Measurements from ENCODE around the gene CSF3R.

The CSF3R gene

DNA sequence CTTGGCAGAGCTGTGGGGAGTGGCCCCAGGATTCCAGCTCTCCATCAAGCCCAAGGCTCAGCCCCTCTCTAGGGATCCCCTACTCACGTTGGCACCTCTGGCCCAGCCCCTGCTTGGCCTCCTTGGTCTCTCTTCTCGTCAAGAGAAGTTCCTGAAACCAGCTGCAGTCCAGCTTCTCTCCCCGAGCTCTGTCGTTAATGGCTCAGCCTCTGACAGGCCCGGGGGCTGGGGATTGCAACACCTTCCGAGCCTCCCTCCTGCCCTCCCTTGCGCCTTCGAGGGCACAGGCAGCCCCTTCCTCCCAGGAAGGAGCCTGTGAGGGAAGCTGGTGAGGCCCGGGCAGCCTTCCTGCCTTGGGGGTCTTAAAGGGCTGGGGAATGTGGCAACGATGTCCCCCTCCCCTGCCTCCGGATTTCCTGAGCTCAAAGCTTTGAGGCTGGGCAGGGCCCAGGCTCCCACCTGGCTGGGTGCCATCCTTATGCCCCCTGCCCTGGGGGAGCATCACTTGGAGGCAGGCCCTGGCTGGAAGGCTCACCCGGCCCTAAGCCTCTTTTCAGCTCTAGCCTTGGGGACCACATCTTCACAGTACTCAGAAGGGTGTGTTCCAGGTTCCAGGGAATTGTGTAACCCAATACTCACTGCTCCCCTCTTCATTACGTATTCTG, at the start of gene CSF3R:
Gene CSF3R, minus strand, starts transcription at position 190 of the 665 bp plus-strand sequence. CDS start 3,417 bp downstream, outside the sequence.
- no peak for DNase-seq

- DNase-seq, result no peak
These were observed 49.1 kb upstream of the CSF3R start for GRCh38 chr1:36531833-36532232.

- DNase-seq, result no peak
These were observed 48.1 kb upstream of the CSF3R start for GRCh38 chr1:36530791-36531190.

- DNase-seq, result no peak
These were observed 47.5 kb upstream of the CSF3R start for GRCh38 chr1:36530261-36530660.

DNA sequence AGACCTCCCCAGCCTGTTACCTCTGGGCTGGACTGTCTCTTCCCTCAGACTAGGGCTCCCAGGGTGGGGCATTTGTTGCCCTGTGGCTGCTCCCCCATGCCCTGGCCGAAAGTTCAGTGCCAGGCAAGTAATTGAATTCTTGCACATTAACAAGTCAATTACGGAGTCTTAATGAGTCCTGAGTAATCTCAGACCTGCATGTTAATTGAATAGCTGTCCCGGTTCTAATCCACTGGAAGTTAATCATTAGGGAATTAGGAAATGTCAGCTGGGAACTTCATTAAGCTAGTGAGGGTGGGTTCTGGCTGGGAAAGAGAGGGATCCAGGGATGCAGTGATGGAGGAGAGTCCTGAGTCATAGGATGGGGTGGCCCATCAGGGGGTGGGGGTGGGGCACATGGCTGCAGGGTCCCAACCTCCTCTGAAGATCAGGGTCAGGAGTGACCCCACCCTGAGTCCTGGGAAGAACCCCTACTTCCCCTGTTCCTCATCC, 47.1 kb upstream of the CSF3R start:
- no peak for DNase-seq

GRCh38 chr1:36528361-36529349, 45.9 kb upstream of the CSF3R start:
- no peak for DNase-seq

- DNase-seq, result no peak
These were observed 42.5 kb upstream of the CSF3R start for GRCh38 chr1:36525166-36525565.

DNA sequence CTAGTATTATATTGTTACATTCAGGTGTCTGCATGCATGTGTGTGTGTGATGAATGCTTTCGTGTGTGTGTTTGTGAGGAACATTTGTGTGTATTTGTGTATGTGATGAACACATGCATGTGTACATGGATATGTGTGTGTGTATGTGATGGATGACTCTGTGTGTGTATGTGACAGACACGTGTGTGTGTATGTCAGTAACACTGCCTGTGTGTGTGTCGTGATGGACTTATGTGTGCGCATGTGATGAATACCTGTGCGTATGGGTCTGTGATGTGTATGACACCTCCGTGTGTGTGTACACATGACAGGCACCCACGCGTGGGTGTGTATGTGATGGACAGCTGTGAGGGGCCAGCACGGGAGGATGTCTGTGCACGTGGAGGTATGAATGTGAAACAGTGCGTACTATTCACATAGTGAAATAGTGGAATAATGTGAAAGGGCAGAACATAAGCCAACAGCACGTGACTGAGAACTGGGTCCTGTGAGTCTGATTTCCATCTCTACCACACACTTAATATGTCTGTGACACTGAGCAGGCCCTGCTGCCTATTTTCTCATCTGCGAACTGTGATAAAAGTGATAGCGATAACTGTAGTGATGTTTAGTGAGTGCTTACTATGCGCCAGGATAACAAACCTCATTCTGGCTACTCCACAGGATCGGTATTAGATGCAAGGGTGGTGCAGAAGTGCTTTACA, 41.8 kb upstream of the CSF3R start:
- DNase-seq, result no peak

- DNase-seq, result peak; percentile 6
These were observed 41.1 kb upstream of the CSF3R start for GRCh38 chr1:36523850-36524249.

GRCh38 chr1:36523230-36523495, 40.5 kb upstream of the CSF3R start:
- no peak for DNase-seq

- DNase-seq, result no peak
These were observed 39.9 kb upstream of the CSF3R start for GRCh38 chr1:36522461-36523229.

DNA sequence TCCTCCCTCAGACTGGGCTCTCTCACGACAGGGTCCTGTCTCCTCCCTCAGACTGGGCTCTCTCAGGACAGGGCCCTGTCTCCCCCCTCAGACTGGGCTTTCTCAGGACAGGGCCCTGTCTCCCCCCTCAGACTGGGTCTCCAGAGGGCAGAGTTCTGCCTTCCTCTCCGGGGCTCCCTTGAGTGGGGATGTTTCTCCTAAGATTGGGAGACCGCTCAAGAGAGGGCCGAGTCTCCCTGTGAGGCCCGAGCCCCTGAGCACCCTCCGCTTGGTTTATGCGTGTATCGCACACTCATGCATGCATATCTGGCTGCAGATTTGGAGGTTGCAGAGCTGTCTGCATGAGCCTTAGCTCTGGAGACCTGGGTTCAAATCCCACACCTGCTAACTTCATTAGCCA, 39.3 kb upstream of the CSF3R start:
- no peak for DNase-seq

GRCh38 chr1:36520771-36521420, 38.2 kb upstream of the CSF3R start:
- DNase-seq, result no peak

DNA sequence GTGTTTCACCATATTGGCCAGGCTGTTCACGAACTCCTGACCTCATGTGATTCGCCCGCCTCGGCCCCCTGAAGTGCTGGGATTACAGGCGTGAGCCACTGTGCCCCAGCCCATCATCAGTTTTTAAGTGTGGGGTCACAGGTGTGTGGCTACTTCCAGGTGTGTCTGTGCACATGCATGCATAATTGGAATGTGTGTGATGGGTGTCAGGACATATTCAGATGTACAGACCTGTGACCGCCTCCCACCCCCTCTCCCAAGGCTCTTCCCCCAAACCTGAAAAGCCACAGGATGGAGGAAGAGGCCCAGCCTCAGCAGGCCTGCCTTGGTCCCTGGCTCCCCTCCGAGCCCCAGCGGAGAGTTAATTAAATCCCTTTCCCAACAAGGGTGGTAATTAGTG, 37.3 kb upstream of the CSF3R start:
- DNase-seq, result no peak

GRCh38 chr1:36517011-36517771, 34.5 kb upstream of the CSF3R start:
- no peak for DNase-seq

- DNase-seq, result peak; percentile 41
These were observed 33.8 kb upstream of the CSF3R start for GRCh38 chr1:36516372-36517010.

- no peak for DNase-seq
These were observed 32.8 kb upstream of the CSF3R start for GRCh38 chr1:36515315-36516138.

- DNase-seq, result no peak
These were observed 31.8 kb upstream of the CSF3R start for GRCh38 chr1:36514501-36514900.

DNA sequence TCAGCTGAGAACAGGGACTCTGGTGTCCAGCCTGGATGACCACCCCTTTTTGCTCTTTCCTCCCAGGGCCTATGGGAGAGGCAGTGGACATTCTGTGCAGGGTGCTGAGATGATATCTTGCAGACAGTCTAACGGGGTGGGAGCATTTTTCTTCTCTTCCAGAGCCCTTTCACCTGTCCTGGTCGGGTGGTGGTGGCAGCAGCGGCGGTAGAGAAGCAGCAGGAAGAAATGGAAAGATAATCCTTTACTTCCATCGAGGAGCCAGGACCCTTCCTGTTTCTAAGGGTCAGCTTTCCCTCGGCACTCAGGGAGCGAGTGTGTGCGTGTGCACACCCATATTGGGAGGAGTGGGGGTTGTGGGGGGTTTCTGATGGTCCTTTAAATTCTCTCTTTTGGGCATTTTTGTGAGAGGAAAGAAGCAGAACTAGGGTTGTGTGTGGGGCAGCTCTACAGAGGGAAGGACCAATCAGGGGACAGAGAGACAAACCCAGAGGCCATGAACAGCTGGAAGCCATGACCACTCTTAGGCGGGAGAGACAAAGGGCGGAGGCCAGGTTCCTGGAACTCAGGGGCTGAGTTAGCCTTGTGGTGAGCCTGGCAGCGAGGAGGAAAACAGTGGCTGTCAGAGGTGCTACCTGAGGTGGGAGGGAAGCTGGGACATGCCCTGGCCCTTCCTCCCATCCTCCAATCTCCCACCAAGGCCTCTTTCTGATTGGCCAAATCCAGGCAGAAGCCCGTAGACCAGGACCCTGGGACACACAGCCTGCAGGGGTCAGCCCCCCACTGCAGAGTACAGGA, 31.2 kb upstream of the CSF3R start:
- DNase-seq, result no peak
